GM12865 (cell line): ENCODE data around the gene TRH.
A peak's percentile ranks its signal among the peaks of the same experiment; 100 is the strongest.

Experiments
- DNase-seq: peaks from one replicate; pipeline ENCODE4 v3.0.0; 2010; ENCODE audit warnings: low read depth
- H3K4me3 ChIP-seq: 2 replicates; pipeline ENCODE4 v1.5.1; 2011; ENCODE audit warnings: mild to moderate bottlenecking, low read depth, low read length, control low read depth
- CTCF ChIP-seq: IDR thresholded peaks from 2 replicates; pipeline ENCODE4 v1.5.1; 2011; ENCODE audit warnings: low read length, control low read depth, low read depth, inconsistent platforms; ENCODE audit not compliant: insufficient read depth; ENCODE audit errors: missing control alignments

Gene TRH, protein sequence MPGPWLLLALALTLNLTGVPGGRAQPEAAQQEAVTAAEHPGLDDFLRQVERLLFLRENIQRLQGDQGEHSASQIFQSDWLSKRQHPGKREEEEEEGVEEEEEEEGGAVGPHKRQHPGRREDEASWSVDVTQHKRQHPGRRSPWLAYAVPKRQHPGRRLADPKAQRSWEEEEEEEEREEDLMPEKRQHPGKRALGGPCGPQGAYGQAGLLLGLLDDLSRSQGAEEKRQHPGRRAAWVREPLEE

DNA sequence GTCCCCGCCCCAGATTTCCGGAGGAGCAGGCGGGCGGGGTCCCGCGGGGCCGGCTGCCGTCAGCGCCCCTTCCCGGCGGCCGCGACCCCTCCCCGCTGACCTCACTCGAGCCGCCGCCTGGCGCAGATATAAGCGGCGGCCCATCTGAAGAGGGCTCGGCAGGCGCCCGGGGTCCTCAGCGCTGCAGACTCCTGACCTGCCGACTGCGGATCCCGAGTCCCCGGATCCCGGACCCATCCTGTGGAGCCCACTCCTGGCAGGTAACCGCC is at the start of gene TRH:
TSS of gene TRH (plus strand) at position 157 of the 269 bp plus-strand sequence. CDS start 1,097 bp downstream, outside the sequence.
- no peak for DNase-seq
- no peak within 1 kb of the TSS for H3K4me3 ChIP-seq
- TF ChIP-seq CTCF: no peak

DNA sequence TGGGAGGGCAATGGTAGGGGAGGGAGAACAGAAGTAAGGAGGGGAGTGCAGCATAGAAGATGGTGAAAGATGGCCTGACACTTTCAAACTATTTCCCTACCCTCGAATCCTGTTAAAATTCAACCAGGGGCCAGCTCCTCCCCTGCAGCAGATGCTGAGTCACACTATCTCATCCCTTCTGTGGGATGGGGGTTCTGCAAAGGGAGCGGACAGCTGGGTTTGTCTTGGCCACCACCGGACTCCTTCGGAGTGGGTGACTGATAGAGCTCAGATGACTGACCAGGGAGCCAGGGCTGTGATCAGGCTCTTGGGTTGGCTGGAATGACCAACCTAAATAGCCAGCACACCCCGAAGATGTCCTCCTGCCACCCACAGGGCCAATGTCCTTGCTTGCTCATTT is 47.4 kb upstream of the TRH start:
- H3K4me3 ChIP-seq: no peak overlapping the region
- TF ChIP-seq CTCF: no peak
- DNase-seq: no peak

GRCh38 chr3:129929383-129929782 is 45.1 kb upstream of the TRH start:
- no peak for TF ChIP-seq CTCF
- DNase-seq: no peak
- no peak overlapping the region for H3K4me3 ChIP-seq

DNA sequence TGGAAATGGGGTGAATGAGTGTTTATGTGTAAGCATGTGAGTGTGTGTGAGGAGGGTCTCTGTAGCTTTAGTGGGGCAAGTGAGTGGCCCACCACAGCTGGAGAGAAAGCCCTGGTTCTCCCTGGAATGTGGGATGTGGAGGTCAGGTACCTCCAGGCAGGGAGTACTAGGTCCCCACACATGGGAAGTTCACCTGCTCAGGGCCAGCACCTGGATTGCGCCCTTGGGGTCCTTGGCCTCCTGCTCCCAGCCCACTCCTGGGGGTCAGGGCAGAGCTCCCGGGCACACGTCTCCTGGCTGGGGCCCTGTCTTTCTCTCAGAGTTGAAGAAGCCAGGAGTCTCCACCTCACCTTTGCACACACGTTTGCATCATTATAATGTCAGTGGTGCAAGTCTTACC is 41.0 kb upstream of the TRH start:
- no peak for TF ChIP-seq CTCF
- H3K4me3 ChIP-seq: no peak overlapping the region
- no peak for DNase-seq

GRCh38 chr3:129934234-129935123 is 40.0 kb upstream of the TRH start:
- peak; percentile 30 for DNase-seq
- H3K4me3 ChIP-seq: no peak overlapping the region
- TF ChIP-seq CTCF: peak; percentile 78

DNA sequence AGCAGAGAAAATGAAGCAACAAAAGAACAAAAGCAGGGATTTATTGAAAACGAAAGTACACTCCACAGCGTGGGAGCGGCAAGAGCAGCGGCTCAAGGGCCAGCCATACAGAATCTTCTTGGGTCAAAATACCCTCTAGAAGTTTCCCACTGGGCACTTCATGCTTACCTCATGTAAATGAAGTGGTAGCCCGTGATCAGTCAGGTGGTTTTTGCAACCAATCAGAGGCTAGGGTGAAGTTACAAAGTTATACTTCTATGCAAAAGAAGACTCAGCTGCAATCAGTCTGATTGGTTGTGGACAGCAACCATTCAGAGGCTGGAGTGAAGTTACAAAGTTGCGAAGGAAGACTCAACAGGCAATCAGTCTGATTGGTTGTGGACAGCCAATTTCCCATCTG is 37.8 kb upstream of the TRH start:
- no peak for DNase-seq
- H3K4me3 ChIP-seq: no peak overlapping the region
- no peak for TF ChIP-seq CTCF

DNA sequence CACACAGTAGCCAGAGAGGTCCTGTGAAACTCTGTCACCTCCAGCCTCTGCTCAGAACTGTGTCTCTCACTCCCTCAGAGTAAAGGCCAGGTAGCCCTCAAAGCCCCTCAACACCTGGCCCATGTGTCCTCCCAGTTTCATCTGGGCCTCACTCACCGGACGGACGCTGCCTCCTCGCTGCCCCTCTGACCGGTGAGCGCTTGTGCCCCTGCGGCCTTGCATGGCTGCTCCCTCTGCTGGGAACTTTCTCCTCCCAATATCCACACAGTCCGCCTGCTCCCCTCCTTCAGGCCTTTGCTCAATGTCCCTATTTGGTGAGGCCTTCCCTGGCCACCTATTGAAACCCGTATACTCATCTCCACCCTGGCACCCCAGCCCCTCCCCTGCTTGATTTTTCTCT is 36.8 kb upstream of the TRH start:
- TF ChIP-seq CTCF: no peak
- no peak overlapping the region for H3K4me3 ChIP-seq
- DNase-seq: no peak
